Measurements from ENCODE around the gene BRICD5. TPM values are rescaled to one million over a fixed set of nuclear protein-coding genes. Genes with fewer than 3 reads are reported as not detected.

BRICD5 gene
- total and polyA plus RNA-seq, 2 donors (not counting 1 experiment from before 2014, with no cell fraction given), result 0.23 to 1.5 TPM

- H3K27ac ChIP-seq (ENCODE audit: insufficient read depth, low read length), result no peak overlapping the region
- peaks cover 2% of the 10 kb centered on the region for H3K4me1 ChIP-seq (ENCODE audit: control insufficient read depth, extremely low read depth, insufficient read depth, low read length)
- H3K4me3 ChIP-seq (replicated peaks in 1 of 4; ENCODE audit: control extremely low read depth in 1 of 4, insufficient read depth in 1 of 4, low read depth in 3 of 4, low read length in 4 of 4), result peak overlapping the region in 1 of 4 experiments; percentile 44
- DNase-seq (ENCODE audit: low read depth in 2 of 2), result no peak
- H3K27me3 ChIP-seq (ENCODE audit: control insufficient read depth, insufficient read depth, low read length), result no peaks in the 10 kb centered on the region
- no peaks in the 10 kb centered on the region for H3K79me2 ChIP-seq (ENCODE audit: control insufficient read depth, insufficient read depth, low read length)
- no peaks in the 10 kb centered on the region for H4K20me1 ChIP-seq (ENCODE audit: control insufficient read depth, extremely low read depth, insufficient read depth, low read length)
- H2AFZ ChIP-seq (ENCODE audit: low read length), result no peak overlapping the region
- peak overlapping the region; percentile 16 for H3K9ac ChIP-seq (ENCODE audit: insufficient read depth, low read length)
- H3K4me2 ChIP-seq (ENCODE audit: extremely low read depth, insufficient read depth, low read length), result peak overlapping the region; percentile 54
- TF ChIP-seq CTCF (conservative IDR thresholded peaks at IDR 0.05 in 1 of 2, IDR thresholded peaks at IDR 0.05 in 1 of 2; ENCODE audit: low read depth in 1 of 2, low read length in 2 of 2), result no peak
- peak; percentile 79 for TF ChIP-seq EZH2 (IDR thresholded peaks at IDR 0.05; ENCODE audit: low read length, missing control alignments)
- H3K9me3 ChIP-seq (ENCODE audit: control insufficient read depth, insufficient read depth, low read depth, low read length), result no peaks in the 10 kb centered on the region
- H3K36me3 ChIP-seq (ENCODE audit: control insufficient read depth, insufficient read depth, low read length), result peaks cover 26% of the 10 kb centered on the region
Measured at GRCh38 chr16:2237102-2237482, 26.4 kb upstream of the BRICD5 start.

GRCh38 chr16:2236337-2237101, 25.9 kb upstream of the BRICD5 start, which contains the start of gene DNASE1L2:
TSS of gene DNASE1L2 (plus strand) at chr16:2236444. CDS start at chr16:2236817, 373 bp downstream.
- H3K36me3 ChIP-seq (ENCODE audit: control insufficient read depth, insufficient read depth, low read length), result peaks cover 28% of the 10 kb centered on the region
- H3K27me3 ChIP-seq (ENCODE audit: control insufficient read depth, insufficient read depth, low read length), result no peaks in the 10 kb centered on the region
- H3K9ac ChIP-seq (ENCODE audit: insufficient read depth, low read length), result peak within 1 kb of the TSS; percentile 16
- peak within 1 kb of the TSS; percentile 54 for H3K4me2 ChIP-seq (ENCODE audit: extremely low read depth, insufficient read depth, low read length)
- no peak for TF ChIP-seq EZH2 (IDR thresholded peaks at IDR 0.05; ENCODE audit: low read length, missing control alignments)
- no peak for TF ChIP-seq CTCF (conservative IDR thresholded peaks at IDR 0.05 in 1 of 2, IDR thresholded peaks at IDR 0.05 in 1 of 2; ENCODE audit: low read depth in 1 of 2, low read length in 2 of 2)
- H3K27ac ChIP-seq (ENCODE audit: insufficient read depth, low read length), result no peak within 1 kb of the TSS
- no peaks in the 10 kb centered on the region for H3K79me2 ChIP-seq (ENCODE audit: control insufficient read depth, insufficient read depth, low read length)
- H3K9me3 ChIP-seq (ENCODE audit: control insufficient read depth, insufficient read depth, low read depth, low read length), result no peaks in the 10 kb centered on the region
- H3K4me1 ChIP-seq (ENCODE audit: control insufficient read depth, extremely low read depth, insufficient read depth, low read length), result peaks cover 2% of the 10 kb centered on the region
- H3K4me3 ChIP-seq (replicated peaks in 1 of 4; ENCODE audit: control extremely low read depth in 1 of 4, insufficient read depth in 1 of 4, low read depth in 3 of 4, low read length in 4 of 4), result peak within 1 kb of the TSS in 2 of 4 experiments; percentile 22 to 44
- H2AFZ ChIP-seq (ENCODE audit: low read length), result no peak within 1 kb of the TSS
- H4K20me1 ChIP-seq (ENCODE audit: control insufficient read depth, extremely low read depth, insufficient read depth, low read length), result no peaks in the 10 kb centered on the region
- DNase-seq (ENCODE audit: low read depth in 2 of 2), result peak in 1 of 2 donors; percentile 35

GRCh38 chr16:2235695-2236336, 25.2 kb upstream of the BRICD5 start:
- H3K27me3 ChIP-seq (ENCODE audit: control insufficient read depth, insufficient read depth, low read length), result no peaks in the 10 kb centered on the region
- H3K79me2 ChIP-seq (ENCODE audit: control insufficient read depth, insufficient read depth, low read length), result no peaks in the 10 kb centered on the region
- H3K9ac ChIP-seq (ENCODE audit: insufficient read depth, low read length), result no peak overlapping the region
- H3K36me3 ChIP-seq (ENCODE audit: control insufficient read depth, insufficient read depth, low read length), result peaks cover 30% of the 10 kb centered on the region
- H3K9me3 ChIP-seq (ENCODE audit: control insufficient read depth, insufficient read depth, low read depth, low read length), result no peaks in the 10 kb centered on the region
- no peak for DNase-seq (ENCODE audit: low read depth in 2 of 2)
- no peak overlapping the region for H3K4me2 ChIP-seq (ENCODE audit: extremely low read depth, insufficient read depth, low read length)
- H3K4me3 ChIP-seq (replicated peaks in 1 of 4; ENCODE audit: control extremely low read depth in 1 of 4, insufficient read depth in 1 of 4, low read depth in 3 of 4, low read length in 4 of 4), result no peak overlapping the region
- H4K20me1 ChIP-seq (ENCODE audit: control insufficient read depth, extremely low read depth, insufficient read depth, low read length), result no peaks in the 10 kb centered on the region
- no peak overlapping the region for H2AFZ ChIP-seq (ENCODE audit: low read length)
- H3K4me1 ChIP-seq (ENCODE audit: control insufficient read depth, extremely low read depth, insufficient read depth, low read length), result peaks cover 2% of the 10 kb centered on the region
- TF ChIP-seq CTCF (conservative IDR thresholded peaks at IDR 0.05 in 1 of 2, IDR thresholded peaks at IDR 0.05 in 1 of 2; ENCODE audit: low read depth in 1 of 2, low read length in 2 of 2) (no peak), EZH2 (IDR thresholded peaks at IDR 0.05; ENCODE audit: low read length, missing control alignments) (no peak)
- no peak overlapping the region for H3K27ac ChIP-seq (ENCODE audit: insufficient read depth, low read length)

Measured in fibroblast of lung (primary cell).